SH-SY5Y (cell line): ENCODE data around the gene NEO1.

ENCODE experiments used
- GATA2 ChIP-seq: IDR thresholded peaks from 2 replicates; pipeline ENCODE4 v1.6.1; 2011; ENCODE audit warnings: mild to moderate bottlenecking, low read depth, low read length
- GATA3 ChIP-seq: IDR thresholded peaks from 2 replicates; pipeline ENCODE4 v1.6.1; 2011; ENCODE audit warnings: low read depth, mild to moderate bottlenecking, low read length, moderate library complexity

GRCh38 chr15:73105064-73105463, 52.8 kb downstream of the NEO1 start:
- TF ChIP-seq GATA2 (no peak), GATA3 (no peak)
